GM18526 (cell line): ENCODE results near the gene C9orf50.

Experiments
- POLR2A ChIP-seq: IDR thresholded peaks from 3 replicates; pipeline ENCODE4 v1.6.1; 2011; ENCODE audit not compliant: insufficient read length; ENCODE audit errors: extremely low read depth

Gene C9orf50

DNA sequence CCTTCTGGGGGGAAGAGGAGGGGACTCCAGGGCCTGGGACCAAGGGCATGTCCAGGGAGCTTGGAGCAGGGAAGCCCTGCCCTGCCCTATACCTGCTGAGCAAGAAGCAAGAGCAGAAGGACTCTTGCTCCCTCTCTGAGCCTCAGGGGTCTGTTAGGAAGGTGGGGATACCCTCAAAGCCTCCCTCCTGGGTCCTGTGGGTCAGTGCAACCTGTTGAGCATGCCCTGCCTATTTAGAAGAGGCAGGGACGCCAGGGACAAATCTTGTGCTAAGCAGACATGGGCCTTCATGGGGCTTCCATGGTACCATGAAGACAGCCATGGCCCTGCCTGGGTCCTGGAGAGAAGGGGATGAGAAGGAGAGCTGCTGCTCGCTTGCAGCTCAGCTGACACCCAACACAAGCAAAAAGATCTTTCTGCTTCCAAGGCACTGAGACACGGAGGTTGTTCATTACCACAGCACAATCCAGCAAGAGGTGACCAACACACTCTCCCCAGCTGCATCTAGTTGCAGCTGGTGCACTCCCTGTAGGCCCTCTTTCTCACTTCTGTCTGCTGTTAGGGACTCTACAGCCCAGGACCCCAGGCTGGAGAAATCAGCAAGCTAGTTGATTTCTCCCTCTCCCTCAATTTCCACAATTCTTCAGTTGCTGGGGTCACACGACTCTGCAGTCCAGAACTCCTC, 39.3 kb downstream of the C9orf50 start:
- TF ChIP-seq POLR2A, result no peak

- TF ChIP-seq POLR2A, result no peak
Measured at GRCh38 chr9:129580211-129580915, 40.5 kb downstream of the C9orf50 start.

GRCh38 chr9:129579294-129579693, 41.6 kb downstream of the C9orf50 start:
- no peak for TF ChIP-seq POLR2A

- no peak for TF ChIP-seq POLR2A
Measured at GRCh38 chr9:129576546-129577543, 44.1 kb downstream of the C9orf50 start.

DNA sequence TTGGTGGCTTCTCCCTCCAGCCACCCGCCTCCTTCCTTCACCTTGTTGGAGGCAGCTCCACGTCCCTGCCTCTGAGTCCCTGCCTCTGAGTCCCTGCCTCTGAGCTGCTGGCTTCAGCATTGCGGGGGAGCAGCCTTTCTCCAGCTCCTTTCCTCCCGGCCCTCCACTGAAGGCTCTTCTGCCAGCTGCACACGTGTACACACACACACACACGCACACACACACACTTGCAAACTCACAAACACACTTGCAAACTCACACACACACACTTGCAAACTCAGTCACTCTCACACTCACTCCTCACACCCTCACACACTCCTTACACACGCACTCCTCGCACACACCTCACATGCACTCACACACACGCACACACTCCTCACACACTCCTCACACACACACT, 45.1 kb downstream of the C9orf50 start:
- no peak for TF ChIP-seq POLR2A

DNA sequence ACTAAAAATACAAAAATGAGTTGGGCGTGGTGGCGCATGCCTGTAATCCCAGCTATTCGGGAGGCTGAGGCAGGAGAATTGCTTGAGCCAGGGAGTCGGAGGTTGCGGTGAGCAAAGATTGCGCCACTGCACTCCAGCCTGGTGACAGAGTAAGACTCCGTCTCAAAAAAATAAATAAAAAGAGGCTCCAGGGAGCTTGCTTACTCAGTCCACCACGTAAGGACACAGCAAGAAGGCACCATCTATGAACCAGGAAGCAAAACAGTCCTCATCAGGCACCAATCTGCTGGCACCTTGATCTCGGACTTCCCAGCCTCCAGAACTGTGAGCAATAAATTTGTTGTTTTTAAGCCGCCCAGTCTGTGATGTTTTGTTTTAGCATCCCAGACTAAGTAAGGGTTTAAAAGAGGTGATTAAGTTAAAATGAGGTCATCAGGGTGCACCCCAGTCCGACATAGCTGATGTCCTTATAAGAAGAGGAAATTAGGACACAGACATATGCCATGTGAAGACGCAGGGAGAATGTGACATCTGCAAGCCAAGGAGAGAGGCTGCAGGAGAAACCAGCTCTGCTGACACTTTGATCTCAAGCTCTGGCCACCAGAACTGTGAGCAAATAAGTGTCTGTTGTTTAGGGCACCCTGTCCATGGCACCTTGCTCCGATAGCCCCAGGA, 45.9 kb downstream of the C9orf50 start:
- TF ChIP-seq POLR2A, result no peak

DNA sequence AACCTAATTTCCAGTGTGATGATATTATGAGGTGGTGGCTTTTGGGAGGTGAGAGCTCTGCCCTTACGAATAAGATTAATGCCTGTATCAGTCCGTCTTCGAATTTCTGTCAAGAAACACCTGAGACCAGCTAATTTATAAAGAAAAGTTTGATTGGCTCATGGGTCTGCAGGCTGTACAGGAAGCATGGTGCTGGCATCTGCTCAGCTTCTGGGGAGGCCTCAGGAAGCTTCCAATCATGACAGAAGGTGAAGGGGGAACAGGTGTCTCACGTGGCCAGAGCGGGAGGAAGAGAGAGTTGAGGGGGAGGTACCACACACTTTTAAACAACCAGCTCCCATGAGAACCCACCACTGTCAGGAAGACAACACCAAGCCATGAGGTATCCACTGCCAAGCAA, 46.9 kb downstream of the C9orf50 start:
- no peak for TF ChIP-seq POLR2A

DNA sequence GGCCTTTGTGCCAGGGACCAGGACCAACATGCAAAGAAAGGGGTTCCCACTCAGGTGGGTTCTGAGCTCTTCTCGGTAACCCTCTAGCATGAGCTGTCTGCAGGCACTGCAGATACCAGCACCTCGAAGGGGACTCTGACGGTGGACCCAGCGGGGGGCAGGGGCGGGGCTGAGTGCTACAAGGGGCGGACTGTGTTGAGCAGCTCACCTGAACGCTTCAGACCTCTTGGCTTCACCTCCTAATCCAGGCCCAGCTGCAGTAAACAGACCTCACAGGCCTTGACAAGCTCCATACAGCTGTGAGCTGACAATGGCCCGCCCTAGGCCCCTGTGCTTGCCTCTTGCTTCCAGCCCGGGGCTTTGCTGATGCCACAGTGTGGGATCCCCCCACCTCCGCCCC, 48.4 kb downstream of the C9orf50 start:
- no peak for TF ChIP-seq POLR2A

GRCh38 chr9:129572052-129572425, 48.9 kb downstream of the C9orf50 start:
- TF ChIP-seq POLR2A, result no peak

DNA sequence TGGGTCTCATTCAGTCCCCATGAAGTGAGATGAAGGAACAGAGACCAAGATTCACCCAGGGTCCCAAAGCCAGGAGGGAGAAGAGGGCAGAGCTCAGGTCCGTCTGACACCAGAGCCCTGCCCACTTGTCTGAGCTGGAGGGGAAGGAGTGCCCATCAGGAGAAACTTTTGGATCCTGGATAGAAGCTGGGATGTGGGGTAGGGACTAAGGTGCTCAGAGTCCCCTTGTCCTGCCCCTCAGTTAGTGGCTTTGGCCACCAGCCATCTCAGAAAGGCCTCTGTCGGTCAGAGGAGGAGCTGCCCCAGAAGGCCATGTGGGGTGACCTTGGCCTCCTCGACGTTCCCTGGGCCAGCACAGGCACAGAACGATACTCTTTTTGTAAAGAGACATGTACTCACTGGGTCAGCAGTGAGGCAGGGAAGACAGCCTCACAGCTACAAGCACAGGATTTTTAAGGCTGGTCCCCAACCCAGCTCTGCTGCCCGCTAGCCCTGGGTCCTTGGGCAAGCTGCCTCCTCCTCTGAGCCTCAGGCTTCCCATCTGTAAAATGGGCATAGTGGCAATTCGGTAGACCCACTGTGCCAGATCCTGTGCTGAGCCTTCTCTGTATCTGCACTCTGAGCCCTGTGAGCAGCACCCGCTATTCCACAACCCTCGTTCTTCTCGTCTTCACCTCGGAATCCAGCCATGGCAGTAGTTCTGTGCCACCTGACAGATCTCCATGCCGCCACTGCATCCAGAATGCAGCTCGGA, 49.4 kb downstream of the C9orf50 start:
- no peak for TF ChIP-seq POLR2A

DNA sequence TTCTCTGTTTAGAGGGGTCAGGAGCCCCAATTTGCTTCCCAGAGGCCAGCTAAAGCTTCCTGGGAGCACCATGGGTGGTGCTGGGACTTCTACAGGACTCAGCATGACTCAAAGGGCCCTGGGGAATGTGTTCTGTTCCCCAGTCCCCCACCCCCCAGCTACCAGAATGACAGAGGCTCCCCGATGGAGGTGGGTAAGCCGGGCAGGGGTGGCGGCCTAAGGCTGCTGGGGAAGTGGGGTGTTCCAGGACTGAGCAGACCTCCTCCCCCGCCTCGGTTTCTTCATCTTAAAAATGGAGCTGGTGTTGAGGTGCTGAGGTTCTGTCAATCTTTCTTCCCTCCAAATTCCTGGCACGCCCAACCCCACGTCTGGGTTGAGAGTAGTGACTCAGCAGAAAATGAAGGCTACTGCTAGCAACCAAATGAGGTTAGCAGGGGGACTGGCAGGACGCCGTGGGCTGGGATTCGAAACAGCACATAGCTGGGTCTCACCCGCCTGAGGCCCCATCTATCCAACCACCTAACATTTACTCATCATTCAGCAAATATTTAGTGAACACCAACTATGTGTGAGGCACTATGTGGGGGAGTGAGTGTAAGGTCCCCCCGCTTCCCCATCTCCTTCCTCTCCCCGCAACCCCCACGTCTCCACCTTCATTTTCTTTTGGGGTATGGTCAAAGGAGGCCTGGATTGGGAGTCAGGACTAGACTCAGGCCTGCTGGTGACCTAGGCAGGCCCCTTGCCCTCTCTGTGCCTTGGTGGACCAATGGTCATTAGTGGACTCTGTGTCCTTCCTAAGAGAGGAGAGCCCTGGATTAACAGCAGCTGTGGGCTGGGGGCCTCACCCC, 50.2 kb downstream of the C9orf50 start:
- no peak for TF ChIP-seq POLR2A

GRCh38 chr9:129569502-129570449, 51.1 kb downstream of the C9orf50 start:
- TF ChIP-seq POLR2A, result no peak
